ENCODE measurements around the gene CLDN24. TPM values are rescaled to one million over a fixed set of nuclear protein-coding genes. Genes with fewer than 3 reads are reported as not detected.
A peak's percentile ranks its signal among the peaks of the same experiment; 100 is the strongest.

The CLDN24 gene
- total RNA-seq, 1 experiment from 2014 or later: not detected

DNA sequence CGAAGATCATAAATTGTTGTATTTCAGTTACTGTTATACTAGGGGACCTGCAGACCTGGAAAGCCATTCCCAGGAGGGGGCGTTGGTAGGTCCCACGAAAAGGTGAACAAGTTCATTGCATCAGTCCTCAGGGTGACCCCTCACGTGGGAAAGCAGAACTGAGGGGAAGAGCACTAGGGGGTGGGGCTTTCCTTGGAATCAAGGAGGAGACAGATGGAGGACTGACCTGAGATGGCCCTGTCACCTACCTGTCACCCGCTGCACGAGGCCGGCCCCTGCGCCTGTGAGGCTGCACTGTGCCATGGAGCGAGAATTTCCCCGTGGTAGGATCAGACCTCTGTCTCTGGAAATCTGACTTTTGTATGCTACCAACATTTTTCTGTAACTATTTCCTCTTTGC lies 41.8 kb upstream of the CLDN24 start:
- Histone ChIP-seq H3K4me2 (ENCODE audit: insufficient read depth, insufficient read length, low read length) (no peak overlapping the region), H2BK20ac (ENCODE audit: low read depth, low read length, poor library complexity, severe bottlenecking) (no peak overlapping the region), H3K14ac (ENCODE audit: insufficient read depth, low read length) (no peak overlapping the region), H2BK5ac (ENCODE audit: insufficient read length, low read length) (no peak overlapping the region), H2AFZ (ENCODE audit: low read length) (no peak overlapping the region), H3K79me2 (ENCODE audit: insufficient read depth, low read length) (no peaks in the 10 kb centered on the region), H3K23ac (ENCODE audit: insufficient read length, low read depth, low read length) (no peak overlapping the region), H3K4me1 (ENCODE audit: insufficient read depth, low read length) (no peaks in the 10 kb centered on the region), H2BK120ac (ENCODE audit: low read depth, low read length, poor library complexity, severe bottlenecking) (no peak overlapping the region), H4K5ac (ENCODE audit: insufficient read length, low read depth, low read length) (no peak overlapping the region), H2BK12ac (ENCODE audit: insufficient read length, low read depth, low read length) (no peak overlapping the region), H2BK15ac (ENCODE audit: low read depth, low read length) (no peak overlapping the region), H3K23me2 (ENCODE audit: insufficient read length, low read depth, low read length, poor library complexity, severe bottlenecking) (no peaks in the 10 kb centered on the region), H3K56ac (ENCODE audit: insufficient read length, low read depth, low read length) (no peak overlapping the region), H3K9me3 (ENCODE audit: control insufficient read depth, low read depth, low read length) (no peaks in the 10 kb centered on the region), H3K9ac (ENCODE audit: extremely low read depth, insufficient read length, low read length) (no peak overlapping the region), H3K27ac (ENCODE audit: insufficient read length, low read depth, low read length) (no peak overlapping the region), H2AK5ac (ENCODE audit: insufficient read length, low read length) (no peak overlapping the region), H3K79me1 (ENCODE audit: insufficient read depth, low read depth, low read length, poor library complexity, severe bottlenecking) (no peaks in the 10 kb centered on the region), H3K27me3 (ENCODE audit: insufficient read depth, low read length) (no peaks in the 10 kb centered on the region), H3K4ac (ENCODE audit: low read depth, low read length) (no peak overlapping the region), H3T11ph (ENCODE audit: low read length) (no peak overlapping the region), H4K91ac (ENCODE audit: insufficient read length, low read depth, low read length) (no peak overlapping the region), H4K8ac (replicated peaks; ENCODE audit: insufficient read length, low read depth, low read length) (no peak overlapping the region), H4K20me1 (ENCODE audit: control insufficient read depth, insufficient read depth, insufficient read length) (no peaks in the 10 kb centered on the region), H3K18ac (ENCODE audit: insufficient read length, low read depth, low read length) (no peak overlapping the region)
- Mint-ChIP-seq H3K4me3 (no peak overlapping the region), H3K27me3 (ENCODE audit: low read depth) (no peaks in the 10 kb centered on the region; the same call in 1 of the 2 replicates), H3K9me3 (0 out of 5 replicates have a peak, but pooled peaks cover 0 to 2% of the 10 kb centered on the region in 2 experiments), H3K27ac (no peak overlapping the region), H3K36me3 (ENCODE audit: insufficient read depth in 1 of 3, low read depth in 3 of 3) (no peaks in the 10 kb centered on the region), H3K4me1 (peaks cover 11 to 13% of the 10 kb centered on the region in 2 experiments)
- no CpG with 5 or more reads among the region's 10 CpGs for WGBS (ENCODE audit: extremely low coverage, insufficient read length, low lambda C conversion rate)
- peak; percentile 56 for DNase-seq
- TF ChIP-seq, protein P1, sequence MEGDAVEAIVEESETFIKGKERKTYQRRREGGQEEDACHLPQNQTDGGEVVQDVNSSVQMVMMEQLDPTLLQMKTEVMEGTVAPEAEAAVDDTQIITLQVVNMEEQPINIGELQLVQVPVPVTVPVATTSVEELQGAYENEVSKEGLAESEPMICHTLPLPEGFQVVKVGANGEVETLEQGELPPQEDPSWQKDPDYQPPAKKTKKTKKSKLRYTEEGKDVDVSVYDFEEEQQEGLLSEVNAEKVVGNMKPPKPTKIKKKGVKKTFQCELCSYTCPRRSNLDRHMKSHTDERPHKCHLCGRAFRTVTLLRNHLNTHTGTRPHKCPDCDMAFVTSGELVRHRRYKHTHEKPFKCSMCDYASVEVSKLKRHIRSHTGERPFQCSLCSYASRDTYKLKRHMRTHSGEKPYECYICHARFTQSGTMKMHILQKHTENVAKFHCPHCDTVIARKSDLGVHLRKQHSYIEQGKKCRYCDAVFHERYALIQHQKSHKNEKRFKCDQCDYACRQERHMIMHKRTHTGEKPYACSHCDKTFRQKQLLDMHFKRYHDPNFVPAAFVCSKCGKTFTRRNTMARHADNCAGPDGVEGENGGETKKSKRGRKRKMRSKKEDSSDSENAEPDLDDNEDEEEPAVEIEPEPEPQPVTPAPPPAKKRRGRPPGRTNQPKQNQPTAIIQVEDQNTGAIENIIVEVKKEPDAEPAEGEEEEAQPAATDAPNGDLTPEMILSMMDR (conservative IDR thresholded peaks at IDR 0.05): no peak; the same call in 2 of the 3 replicates
